Measurements from ENCODE around the gene IFT43.

The IFT43 gene

DNA sequence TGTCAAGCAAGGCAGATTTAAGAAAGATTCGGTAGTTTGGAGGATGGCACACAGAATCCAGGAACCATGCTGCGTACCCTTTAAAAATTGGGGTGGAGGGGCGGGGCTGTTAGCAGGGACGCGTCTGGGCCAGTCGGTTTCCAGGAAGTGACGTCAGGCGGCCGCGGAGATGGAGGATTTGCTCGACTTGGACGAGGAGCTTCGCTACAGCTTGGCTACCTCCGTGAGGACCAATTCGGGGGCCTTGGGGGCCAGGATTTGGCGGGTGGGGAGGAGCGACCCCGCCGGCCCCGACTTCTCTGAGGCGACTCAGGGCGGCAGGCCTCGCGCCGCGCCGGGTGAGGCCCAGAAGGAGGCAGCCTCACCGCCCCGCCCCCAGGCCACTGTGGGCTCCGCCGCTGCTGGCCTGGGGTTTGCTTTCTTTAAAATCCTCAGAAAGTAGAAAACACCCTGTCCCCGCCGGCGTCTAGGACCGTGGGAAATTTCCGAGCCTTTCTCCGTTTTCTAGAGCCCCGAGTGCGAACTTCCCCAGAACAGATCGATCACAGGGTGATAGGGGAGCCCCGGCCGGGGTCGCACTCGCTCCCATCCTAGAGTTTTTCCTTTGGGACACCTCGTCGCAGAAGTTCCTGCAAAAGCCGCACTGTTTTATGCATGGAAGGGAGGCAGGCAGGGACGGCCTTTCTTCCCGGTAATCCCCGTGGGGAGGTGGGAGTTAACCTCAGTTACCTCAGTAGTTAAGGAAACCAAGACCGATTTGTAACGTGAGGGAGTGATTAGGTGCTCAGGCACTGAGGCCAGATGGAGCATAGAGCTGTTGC is at the start of gene IFT43:
IFT43 (plus strand) TSS at position 146 of the 821 bp plus-strand sequence; CDS start at position 170, 24 bp downstream.
- FAIRE-seq = peak; percentile 75
- peak; percentile 85 for DNase-seq (ENCODE audit: insufficient read length, low spot score)

DNA sequence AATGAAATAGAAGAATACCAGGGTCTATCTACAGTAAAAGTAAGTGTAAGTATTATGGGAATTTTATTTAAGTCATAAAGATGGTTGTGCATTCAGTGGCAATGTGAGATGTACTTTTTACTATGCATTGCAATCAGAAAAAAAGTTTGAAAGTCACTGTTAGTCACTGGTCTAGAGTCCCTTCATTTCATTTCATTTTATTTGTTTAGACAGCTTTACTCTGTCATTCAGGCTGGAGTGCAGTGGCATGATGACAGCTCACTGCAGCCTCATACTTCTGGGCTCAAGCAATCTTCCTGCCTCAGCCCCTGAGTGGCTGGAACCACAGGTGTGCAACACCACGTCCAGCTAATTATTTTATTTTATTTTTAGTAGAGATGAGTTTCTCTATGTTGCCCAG is 46.4 kb upstream of the IFT43 start:
- no peak for DNase-seq (ENCODE audit: insufficient read length, low spot score)
- FAIRE-seq = no peak

DNA sequence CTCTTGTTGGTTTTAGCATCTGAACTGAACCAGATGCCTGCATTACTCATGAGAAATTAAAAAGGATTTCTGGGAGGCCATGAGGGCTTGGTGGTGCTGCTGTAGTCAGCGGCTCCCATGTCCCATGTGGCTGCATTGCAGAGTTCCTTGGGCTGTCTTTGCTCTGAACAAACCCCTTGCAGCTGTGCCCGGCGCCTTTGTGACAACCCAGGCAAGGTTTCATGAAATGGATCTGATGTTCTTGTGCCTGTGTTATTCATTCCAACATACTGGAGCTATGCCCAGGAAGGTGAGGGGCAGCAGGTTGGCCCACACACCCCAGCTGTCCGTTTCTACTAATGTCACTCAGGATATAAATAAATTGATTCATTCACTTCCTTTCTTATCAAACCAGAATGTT is 44.5 kb upstream of the IFT43 start:
- DNase-seq (ENCODE audit: insufficient read length, low spot score) (no peak), FAIRE-seq (no peak)

- FAIRE-seq = no peak
- no peak for DNase-seq (ENCODE audit: insufficient read length, low spot score)
These were observed 40.8 kb upstream of the IFT43 start for GRCh38 chr14:75944607-75945241.

- DNase-seq (ENCODE audit: insufficient read length, low spot score) (no peak), FAIRE-seq (no peak)
These were observed 38.8 kb upstream of the IFT43 start for GRCh38 chr14:75946785-75947184.

DNA sequence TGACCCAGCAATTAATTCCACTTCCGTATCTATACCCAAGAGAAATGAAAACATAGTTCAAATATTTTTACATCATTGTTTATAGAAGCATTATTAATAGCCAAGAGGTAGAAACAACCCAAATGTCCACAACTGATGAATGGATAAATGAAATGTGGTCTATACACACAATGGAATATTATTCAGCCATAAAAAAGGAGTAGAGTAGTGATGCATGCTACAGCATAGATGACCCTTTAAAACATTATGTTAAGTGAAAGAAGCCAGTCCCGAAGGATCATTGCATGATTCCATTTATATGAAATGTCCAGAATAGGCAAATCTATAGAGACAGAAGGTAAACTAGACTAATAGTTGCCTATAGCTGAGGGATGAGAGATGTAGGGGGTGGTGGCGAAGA is 33.1 kb upstream of the IFT43 start:
- DNase-seq (ENCODE audit: insufficient read length, low spot score) = no peak
- no peak for FAIRE-seq

GRCh38 chr14:75959031-75959430 is 26.5 kb upstream of the IFT43 start:
- no peak for DNase-seq (ENCODE audit: insufficient read length, low spot score)
- no peak for FAIRE-seq

GRCh38 chr14:75960231-75960630 is 25.3 kb upstream of the IFT43 start:
- FAIRE-seq (peak; percentile 80), DNase-seq (ENCODE audit: insufficient read length, low spot score) (peak; percentile 56)

- no peak for FAIRE-seq
- DNase-seq (ENCODE audit: insufficient read length, low spot score) = no peak
These were observed 23.9 kb upstream of the IFT43 start for GRCh38 chr14:75961662-75962061.

GRCh38 chr14:75967866-75968265 is 17.7 kb upstream of the IFT43 start:
- DNase-seq (ENCODE audit: insufficient read length, low spot score) (no peak), FAIRE-seq (no peak)

DNA sequence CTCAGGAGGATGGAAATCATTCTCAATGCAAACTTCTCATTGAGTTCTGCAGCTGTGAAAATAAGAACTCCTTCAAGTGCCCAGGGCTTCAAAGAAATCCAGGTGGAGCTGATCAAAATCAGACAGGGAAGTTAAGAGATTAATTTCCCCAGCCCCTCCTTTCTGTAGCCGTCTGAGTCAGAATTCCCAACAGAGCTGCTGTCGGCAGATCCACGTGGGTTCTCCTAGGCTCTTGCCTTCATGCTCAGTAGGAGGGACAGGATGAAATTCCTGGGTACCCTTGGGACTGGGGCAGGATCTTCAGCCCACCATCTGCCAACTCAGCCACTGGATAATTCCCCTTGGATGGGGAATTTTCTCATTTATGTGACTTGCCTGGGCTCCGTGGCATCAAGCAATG is 17.1 kb upstream of the IFT43 start:
- FAIRE-seq (no peak), DNase-seq (ENCODE audit: insufficient read length, low spot score) (no peak)

DNA sequence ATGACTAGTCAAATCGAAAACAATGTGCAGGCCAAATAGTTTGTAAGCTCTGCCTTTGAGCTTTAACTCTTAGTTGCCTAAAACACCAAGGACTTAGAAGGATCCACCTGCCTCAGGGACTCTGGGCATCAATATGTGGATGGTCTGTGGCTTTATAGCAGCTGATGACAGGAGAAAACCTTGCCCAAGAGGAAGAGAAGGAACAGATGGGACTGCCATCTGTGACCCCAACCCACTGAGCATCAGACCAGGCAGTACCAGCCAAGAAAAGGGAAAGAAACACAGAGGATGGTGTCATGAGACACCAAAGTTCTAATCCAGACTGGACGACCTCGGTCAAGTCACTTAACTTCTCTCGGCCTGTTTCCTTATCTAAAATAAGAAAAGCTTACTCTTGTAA is 16.4 kb upstream of the IFT43 start:
- DNase-seq (ENCODE audit: insufficient read length, low spot score) (no peak), FAIRE-seq (no peak)

- no peak for FAIRE-seq
- DNase-seq (ENCODE audit: insufficient read length, low spot score) = no peak
These were observed 15.7 kb upstream of the IFT43 start for GRCh38 chr14:75969891-75970290.

- FAIRE-seq (no peak), DNase-seq (ENCODE audit: insufficient read length, low spot score) (no peak)
These were observed 14.6 kb upstream of the IFT43 start for GRCh38 chr14:75970989-75971388.

DNA sequence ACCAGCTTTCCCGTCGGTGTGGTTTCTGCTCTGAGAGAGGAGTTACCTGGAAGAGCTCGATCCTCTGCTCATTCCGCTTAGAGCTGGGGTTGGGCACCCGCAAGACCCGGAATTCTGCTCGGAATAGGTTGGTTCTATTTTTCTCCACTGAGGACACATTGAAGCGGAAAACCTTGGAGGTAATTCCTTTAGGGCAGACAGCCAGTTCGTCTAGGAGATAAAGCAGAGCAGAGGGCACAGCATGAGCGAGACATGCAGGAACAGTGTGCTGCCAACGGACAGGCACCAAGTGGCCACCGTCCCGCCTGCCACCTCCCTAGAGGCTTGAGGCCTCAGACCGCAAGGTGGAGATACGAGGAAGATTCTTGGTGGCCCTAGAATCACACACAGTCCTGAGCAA is 14.1 kb upstream of the IFT43 start:
- DNase-seq (ENCODE audit: insufficient read length, low spot score) (no peak), FAIRE-seq (no peak)

GRCh38 chr14:75972801-75973421 is 12.7 kb upstream of the IFT43 start:
- no peak for FAIRE-seq
- DNase-seq (ENCODE audit: insufficient read length, low spot score) = no peak

GRCh38 chr14:75976826-75977581 is 8.6 kb upstream of the IFT43 start:
- FAIRE-seq (no peak), DNase-seq (ENCODE audit: insufficient read length, low spot score) (no peak)

DNA sequence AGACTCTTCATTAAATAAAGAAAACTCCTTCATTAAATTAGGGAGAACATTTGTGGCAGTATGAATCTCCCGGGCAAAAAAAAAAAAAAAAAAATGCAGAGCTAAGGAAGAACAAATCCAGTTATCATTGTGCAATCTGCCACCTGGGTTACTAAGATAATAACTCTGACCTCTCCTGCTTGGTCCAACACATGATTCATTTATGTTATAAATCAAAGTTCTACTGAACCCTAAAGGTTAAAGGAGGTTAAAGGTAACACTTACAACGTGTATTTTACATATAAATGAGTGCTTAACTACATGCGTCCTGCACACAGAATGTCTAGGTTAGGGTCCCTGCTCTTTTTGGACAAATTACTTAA is 8.0 kb upstream of the IFT43 start:
- DNase-seq (ENCODE audit: insufficient read length, low spot score) (no peak), FAIRE-seq (no peak)

- FAIRE-seq = no peak
These were observed 7.3 kb upstream of the IFT43 start for GRCh38 chr14:75978249-75978731.

GRCh38 chr14:75979071-75979571 is 6.4 kb upstream of the IFT43 start:
- DNase-seq (ENCODE audit: insufficient read length, low spot score) (no peak), FAIRE-seq (peak; percentile 37)

More at GRCh38 chr14:75978249-75978731, 7.3 kb upstream of the IFT43 start:
- no peak for DNase-seq (ENCODE audit: insufficient read length, low spot score)

All from GM19239 (cell line).